Measurements from ENCODE around the gene ENTPD1.

GRCh38 chr10:95716866-95717265, 39.1 kb upstream of the ENTPD1 start:
- no peak for TF ChIP-seq EP300 (IDR thresholded peaks at IDR 0.05)
- TF ChIP-seq, protein P1, sequence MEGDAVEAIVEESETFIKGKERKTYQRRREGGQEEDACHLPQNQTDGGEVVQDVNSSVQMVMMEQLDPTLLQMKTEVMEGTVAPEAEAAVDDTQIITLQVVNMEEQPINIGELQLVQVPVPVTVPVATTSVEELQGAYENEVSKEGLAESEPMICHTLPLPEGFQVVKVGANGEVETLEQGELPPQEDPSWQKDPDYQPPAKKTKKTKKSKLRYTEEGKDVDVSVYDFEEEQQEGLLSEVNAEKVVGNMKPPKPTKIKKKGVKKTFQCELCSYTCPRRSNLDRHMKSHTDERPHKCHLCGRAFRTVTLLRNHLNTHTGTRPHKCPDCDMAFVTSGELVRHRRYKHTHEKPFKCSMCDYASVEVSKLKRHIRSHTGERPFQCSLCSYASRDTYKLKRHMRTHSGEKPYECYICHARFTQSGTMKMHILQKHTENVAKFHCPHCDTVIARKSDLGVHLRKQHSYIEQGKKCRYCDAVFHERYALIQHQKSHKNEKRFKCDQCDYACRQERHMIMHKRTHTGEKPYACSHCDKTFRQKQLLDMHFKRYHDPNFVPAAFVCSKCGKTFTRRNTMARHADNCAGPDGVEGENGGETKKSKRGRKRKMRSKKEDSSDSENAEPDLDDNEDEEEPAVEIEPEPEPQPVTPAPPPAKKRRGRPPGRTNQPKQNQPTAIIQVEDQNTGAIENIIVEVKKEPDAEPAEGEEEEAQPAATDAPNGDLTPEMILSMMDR (IDR thresholded peaks at IDR 0.05) = no peak
- no peak for TF ChIP-seq POLR2AphosphoS5 (IDR thresholded peaks at IDR 0.05)
